GM04503 (cell line): ENCODE measurements around the gene RWDD1.
"Not testable (repeated sequence)": the region's sequence is repeated elsewhere in the genome, so short reads cannot be mapped to it uniquely, and the experiment has no call there.

Experiments
- DNase-seq: peaks from one replicate; pipeline ENCODE4 v3.0.0-alpha.2; 2012; ENCODE audit warnings: low read depth

RWDD1 gene

DNA sequence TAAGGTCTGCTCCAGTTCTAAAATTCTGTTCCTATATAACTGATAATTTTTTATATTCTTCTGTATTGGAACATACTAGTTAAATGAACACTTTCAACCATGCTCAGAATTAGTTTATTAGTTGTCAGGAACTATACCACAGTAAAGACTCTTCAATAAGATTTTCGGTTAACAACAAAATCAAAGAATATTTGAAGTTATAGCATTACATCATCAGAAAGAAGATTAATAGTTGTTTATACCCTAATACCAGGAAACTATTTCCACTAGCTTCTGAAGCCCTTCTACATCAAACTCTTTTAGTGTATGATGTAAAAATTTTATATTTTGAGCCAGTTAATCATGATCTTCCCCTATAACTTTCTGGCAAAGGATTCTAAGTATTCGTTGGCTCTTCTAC lies 11.2 kb upstream of the RWDD1 start:
- DNase-seq = no peak

GRCh38 chr6:116561377-116562018 lies 9.8 kb upstream of the RWDD1 start:
- DNase-seq = no peak

GRCh38 chr6:116562019-116562403 lies 9.3 kb upstream of the RWDD1 start:
- DNase-seq = no peak

GRCh38 chr6:116562614-116563013 lies 8.7 kb upstream of the RWDD1 start:
- DNase-seq = no peak

GRCh38 chr6:116563830-116564229 lies 7.5 kb upstream of the RWDD1 start:
- no peak for DNase-seq

DNA sequence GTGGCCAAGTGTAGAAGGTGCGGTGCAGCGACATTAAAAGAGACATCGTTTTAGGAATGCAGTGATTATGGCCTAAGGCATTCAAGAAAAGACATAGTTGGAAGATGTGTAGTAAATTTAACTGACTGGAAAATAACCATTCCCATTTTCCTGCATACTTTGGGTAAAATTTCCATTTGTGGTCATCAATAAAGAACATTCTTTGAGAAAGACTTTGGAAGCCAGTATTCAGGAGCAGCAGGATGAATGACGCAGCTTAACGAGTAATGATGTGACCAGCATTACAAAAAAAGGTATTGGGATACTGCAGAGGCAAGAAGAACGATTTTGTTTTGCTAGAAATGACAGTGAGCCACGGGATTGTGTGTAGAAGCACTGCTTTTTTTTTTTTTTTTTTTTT lies 7.0 kb upstream of the RWDD1 start:
- DNase-seq = no peak

- no peak for DNase-seq
Observed at GRCh38 chr6:116564921-116565872, 6.1 kb upstream of the RWDD1 start.

DNA sequence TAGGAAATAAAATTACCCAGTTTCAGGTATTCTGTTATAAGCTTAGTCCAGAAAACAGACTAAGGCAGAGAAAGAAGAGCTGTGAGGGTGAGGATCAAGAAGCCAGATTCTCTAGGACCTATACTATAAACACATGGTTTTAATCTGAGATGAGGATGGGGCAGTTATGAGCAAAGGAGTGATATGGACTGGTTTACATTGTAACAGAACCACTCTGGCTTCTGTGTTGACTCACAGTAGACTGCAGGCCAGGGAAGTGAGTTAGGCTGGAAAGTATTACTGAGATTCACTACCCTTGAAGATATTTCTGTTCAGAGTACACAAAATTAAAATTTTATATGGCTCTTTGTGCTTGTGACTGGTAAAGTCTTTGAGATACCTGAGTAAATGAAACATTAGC lies 3.2 kb upstream of the RWDD1 start:
- no peak for DNase-seq

DNA sequence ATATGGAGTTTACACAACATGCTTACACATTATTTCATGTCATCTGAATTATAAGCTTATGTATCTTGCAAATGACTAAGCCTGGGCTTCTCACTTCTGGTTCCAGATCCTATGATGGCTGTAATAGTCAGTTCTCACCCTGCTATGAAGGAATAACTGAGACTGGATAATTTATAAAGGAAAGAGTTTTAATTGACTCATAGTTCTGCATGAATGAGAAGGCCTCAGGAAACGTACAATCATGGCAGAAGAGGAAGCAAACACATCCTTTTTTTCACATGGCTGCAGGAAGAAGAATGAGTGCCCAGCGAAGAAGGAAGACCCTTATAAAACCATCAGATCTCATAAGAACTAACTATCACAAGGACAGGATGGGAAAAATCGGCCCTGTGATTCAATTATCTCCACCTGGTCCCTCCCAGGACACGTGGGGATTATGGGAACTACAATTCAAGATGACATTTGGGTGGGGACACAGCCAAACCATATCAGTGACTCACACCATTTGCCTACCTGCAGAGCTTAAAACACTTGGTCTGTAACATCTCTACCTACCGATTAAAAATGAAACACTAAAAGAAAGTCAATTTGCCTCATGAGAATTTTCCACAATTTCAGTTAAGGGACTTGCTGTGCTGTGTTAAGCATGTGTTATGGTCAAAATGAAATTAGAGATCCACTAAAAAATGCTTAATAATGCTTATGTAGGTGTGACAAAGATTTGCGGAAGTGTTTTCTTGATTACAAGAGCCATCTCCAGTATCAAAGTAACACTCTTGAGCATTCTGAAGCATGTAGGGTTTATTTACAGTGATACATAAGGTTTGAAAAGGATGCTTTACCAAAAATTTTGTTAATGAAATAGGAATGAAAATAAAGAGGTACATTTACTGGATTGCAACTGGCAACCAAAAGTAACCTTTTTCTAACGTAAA lies 2.2 kb upstream of the RWDD1 start:
- DNase-seq = no peak

DNA sequence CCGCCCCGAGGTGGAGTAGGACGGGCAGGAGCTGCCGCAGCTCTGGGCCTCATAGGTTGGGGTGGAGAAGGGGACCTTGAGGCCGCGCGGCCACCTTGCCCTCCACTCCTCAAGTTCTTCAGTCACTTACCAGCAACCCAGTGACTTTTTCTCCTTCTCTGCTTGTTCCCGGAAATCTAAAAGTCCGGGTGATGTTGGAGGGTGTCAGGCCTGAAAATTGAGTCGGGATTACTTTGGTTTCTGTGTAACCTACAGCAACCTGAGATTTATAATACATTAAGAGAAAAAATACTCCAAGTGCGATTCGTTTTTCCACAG lies 338 bp downstream of the RWDD1 start:
- no peak for DNase-seq

DNA sequence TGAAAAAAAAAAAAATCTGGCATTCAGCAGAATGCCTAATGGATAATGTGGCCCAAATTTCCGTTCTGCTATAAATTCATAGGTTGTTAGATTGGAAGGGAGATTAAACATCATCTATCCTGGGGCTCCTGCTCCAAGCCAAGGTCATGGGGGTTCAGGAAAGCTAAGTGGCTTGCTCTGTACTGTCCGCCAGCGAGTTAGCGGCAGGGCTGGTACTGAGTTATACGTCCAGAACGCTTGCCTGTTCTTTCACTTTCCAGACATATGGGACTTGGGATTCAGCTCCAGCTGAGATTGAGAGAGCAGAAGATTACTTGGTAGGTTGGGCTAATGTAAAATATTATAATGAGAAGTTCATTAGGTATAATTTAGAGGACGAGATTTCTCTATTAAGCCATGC lies 858 bp downstream of the RWDD1 start:
- no peak for DNase-seq

- no peak for DNase-seq
Observed at GRCh38 chr6:116575227-116575626, 3.9 kb downstream of the RWDD1 start.

DNA sequence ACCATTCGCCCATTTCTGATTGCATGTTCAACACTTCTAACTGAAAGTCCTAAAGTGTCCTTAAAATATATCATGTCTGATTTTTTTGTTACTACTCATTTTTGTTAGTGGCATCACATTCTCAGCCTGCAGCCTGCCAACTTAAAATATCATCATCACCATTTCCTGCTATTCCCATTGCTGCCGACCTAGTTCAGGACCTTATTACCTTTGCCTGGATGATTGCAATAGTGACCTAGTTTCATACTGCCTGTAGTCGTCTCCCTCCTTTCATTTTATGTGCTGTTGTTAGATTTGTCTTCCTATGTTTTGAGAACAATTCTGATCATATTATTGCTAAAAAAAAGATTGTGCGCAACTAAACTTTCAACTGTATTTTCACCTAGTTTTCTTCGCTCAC lies 6.2 kb downstream of the RWDD1 start:
- DNase-seq = no peak

GRCh38 chr6:116578335-116578734 lies 7.0 kb downstream of the RWDD1 start:
- no peak for DNase-seq

- DNase-seq = no peak
Observed at GRCh38 chr6:116579143-116579542, 7.8 kb downstream of the RWDD1 start.

DNA sequence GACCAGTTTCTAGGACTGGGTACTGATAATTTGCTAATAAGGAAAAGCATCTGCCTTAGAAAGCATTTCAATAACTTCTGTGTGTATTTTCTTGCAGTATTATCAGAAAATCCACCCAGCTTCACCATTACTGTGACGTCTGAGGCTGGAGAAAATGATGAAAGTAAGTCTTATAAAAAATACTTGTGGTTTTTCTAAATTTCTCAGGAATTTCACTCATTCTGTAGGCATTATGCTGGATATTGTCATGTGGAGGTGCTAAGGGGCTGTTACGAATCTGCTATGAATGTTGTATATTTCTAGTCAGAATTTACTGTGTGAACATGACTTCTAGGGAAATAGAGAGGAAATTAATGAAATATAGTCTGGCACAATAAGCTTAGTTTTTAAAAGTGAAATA lies 8.9 kb downstream of the RWDD1 start:
- DNase-seq = no peak

GRCh38 chr6:116586276-116586675 lies 15.0 kb downstream of the RWDD1 start:
- DNase-seq = no peak

GRCh38 chr6:116586738-116587137 lies 15.4 kb downstream of the RWDD1 start:
- DNase-seq = no peak

DNA sequence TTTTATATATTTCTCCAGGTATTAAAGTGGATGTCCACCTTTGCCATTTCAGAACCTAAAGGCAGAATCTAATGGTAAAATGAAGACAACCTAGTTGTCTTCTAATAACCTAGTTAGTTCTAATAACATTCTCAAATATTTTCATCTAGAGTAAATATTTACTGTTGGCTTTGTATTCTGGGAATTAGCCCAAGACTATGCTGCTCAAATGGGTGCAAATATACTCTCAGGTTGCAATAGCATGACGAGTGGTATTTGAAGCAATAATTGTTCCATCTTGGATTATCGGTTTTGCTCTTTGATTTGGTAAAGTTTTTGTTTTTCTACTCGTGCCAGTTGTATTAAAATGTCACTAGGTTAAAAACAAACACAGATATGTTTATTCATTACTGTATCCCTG lies 23.9 kb downstream of the RWDD1 start:
- no peak for DNase-seq

- DNase-seq = no peak
Observed at GRCh38 chr6:116596815-116597214, 25.5 kb downstream of the RWDD1 start.

GRCh38 chr6:116603916-116604315 lies 32.6 kb downstream of the RWDD1 start:
- not testable (repeated sequence) for DNase-seq

DNA sequence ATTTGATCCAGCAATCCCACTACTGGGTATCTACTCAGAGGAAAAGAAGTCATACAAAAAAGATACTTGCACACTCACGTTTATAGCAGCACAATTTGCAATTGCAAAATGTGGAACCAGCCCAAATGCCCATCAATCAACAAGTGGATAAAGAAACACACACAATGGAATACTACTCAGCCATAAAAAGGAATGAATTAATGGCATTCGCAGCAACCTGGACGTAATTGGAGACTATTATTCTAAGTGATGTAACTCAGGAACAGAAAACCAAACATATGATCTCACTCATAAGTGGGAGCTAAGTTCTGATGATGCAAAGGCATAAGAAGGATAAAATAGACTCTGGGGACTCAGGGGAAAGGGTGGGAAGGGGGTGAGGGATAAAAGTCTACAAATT lies 33.6 kb downstream of the RWDD1 start:
- not testable (repeated sequence) for DNase-seq

DNA sequence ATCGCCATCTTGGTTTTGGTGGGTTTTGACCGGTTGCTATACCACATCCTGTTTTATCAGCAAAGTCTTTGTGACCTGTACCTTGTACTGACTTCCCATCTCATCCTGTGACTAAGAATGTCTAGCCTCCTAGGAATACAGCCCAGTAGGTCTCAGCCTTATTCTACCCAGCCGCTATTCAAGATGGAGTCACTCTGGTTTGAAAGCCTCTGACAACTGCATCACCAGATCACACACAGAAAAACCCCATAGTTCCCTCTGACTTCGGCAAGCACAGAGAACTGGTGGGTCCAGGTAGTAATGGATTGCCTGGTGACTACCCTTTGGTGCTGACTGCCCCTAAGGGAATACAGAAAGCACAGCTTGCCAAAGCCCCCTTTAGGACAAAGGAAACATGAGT lies 34.6 kb downstream of the RWDD1 start:
- no peak for DNase-seq
